NCI-H1417 (cell line): ENCODE measurements around the gene C10orf90.

ENCODE experiments used
- DNase-seq, 3 experiments: peaks; one replicate each; lab custom pipeline; 2025; lab: John Stamatoyannopoulos, UW

C10orf90 gene

GRCh38 chr10:126503392-126504062 is 167.0 kb downstream of the C10orf90 start:
- no peak for DNase-seq

DNA sequence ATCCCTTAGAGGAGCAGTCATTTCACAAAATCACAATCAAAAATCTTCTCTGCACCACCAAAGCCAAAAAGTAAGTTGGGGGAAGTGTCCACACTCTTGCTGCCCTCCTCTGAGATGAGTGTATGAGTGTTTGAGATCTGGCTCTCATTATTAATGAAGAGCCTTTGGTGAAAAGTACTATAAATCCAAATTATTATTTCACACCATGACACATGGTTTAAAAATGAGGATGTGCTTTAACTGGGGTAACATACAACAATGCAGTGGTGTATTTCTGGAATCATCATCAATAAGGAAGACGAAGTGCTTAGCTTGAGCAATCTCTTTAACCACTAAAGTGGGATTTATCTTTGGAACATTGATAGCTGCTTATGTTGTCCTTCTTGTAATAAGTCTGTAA is 168.1 kb downstream of the C10orf90 start:
- DNase-seq, result no peak

DNA sequence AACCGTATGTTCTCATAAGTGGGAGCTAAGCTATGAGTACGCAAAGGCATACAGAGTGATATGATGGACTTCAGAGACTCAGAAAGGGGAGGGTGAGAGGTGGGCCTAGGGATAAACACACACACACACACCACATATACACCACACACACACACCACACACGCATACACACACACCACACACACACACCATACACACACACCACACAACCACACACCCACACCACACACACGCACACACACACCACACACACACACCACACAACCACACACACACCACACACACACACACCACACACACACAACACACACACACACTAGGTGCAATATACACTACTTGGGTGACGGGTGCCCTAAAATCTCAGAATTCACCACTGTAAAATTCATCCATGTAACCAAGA is 168.7 kb downstream of the C10orf90 start:
- DNase-seq, result no peak

- no peak for DNase-seq
These were observed 169.6 kb downstream of the C10orf90 start for GRCh38 chr10:126500866-126501265.

DNA sequence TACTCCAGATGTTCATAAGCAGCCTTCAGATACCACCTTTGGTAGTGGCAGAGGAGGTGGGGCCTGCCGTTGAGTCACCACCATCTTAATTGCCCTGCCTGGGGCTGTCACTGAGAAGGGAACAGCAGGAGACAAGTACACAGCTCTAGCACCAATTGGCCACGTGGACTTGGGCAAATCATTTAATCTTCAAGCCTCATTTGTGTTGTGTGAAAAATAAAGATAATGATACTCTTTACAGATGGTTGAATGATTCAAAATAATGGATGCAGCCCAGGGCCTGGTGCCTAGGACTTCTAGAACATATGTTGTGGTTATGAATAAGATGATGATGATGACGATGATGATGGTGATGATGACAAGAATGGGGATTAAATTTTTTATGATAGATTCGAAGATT is 170.3 kb downstream of the C10orf90 start:
- peak in 1 of 3 experiments; percentile 6 for DNase-seq

DNA sequence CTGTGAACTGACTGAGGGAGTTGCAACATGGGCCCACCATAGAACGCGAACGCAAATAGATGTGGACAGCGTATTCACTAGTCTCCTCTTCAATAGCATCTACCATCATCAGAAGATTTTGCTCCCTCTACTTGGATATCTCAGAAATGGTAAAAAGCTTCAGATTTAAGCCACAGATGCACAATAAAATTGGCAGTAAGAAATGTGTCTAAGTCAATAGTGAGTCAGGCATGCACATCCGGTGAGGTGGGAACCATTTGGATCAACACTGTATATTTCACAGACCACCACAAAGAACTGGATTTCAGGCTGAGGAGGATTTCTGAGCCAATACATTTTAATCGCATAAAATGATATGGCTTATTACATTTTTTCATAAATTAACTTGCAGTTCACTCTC is 170.7 kb downstream of the C10orf90 start:
- no peak for DNase-seq

- no peak for DNase-seq
These were observed 172.8 kb downstream of the C10orf90 start for GRCh38 chr10:126497672-126498071.

DNA sequence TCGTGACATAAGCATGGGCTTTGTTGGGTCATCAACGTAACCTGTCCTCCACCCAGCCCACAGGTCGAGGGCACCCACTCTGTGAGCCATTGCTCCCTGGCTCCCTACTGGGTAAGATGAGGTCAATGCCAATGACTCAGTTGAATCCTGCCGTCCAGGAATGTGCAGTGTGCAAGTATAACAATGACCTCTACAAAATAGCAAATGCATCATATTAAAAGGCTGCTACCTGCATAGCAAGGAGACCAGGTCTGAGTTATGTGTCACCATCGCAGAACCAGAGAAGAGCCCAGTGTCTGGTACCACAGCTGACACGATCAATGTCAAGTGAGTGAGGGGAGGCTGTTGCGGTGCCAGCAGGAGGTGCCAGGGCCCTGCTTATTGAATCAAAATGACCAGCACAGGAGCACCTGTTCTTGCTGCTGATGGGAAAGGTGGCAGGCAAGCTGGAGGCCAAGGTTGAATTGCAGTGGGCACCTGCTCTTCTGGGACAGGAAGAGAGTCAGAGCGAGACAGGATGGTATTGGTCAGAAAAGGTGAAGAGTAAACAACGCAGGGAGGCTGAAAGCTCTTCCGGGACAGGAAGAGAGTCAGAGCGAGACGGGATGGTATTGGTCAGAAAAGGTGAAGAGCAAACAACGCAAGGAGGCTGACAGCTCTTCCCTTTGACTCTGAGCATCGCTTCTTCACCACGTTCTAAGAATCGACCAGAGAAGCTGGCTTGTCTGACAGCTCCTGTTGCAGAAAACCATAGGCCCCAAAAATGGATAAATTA is 173.5 kb downstream of the C10orf90 start:
- DNase-seq, result no peak

DNA sequence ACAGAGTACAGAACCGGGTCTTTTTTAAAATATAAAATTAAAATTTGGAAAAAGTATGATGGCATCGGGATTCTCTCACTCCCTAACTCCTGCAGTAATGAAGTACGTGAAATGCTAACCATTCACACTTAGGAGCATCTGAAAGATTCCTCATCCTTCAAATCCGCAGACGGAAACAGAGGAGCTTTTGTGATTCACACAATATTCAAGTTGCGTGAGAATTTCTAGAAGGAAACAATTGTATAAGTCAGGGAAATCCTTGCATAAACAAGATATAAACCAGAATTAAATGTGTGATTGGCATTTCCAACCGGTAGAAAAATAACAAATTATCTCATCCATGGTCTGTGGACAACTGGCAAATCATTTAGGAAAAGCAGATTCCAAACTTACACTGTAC is 179.0 kb downstream of the C10orf90 start:
- DNase-seq, result no peak

GRCh38 chr10:126481181-126481580 is 189.3 kb downstream of the C10orf90 start:
- no peak for DNase-seq

DNA sequence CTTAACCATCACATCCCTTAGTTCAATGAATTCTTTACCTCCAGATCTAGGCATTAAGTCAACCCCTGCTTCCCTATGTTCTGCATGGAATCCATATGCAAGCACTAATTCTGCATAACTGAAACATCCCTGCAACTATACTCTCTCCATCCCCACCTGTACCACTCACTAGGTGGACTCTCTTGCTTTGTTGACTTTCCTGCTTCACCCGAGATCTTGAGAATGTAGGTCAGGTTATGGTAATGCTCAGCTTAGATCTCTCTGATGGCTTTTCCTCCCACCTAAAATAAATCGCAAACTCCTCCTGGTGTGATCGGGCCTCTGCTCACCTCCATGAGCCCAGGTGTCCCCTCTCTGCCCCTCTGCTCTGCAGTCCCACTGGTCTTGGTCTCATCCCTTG is 189.8 kb downstream of the C10orf90 start:
- no peak for DNase-seq

GRCh38 chr10:126479280-126479895 is 191.1 kb downstream of the C10orf90 start:
- no peak for DNase-seq

DNA sequence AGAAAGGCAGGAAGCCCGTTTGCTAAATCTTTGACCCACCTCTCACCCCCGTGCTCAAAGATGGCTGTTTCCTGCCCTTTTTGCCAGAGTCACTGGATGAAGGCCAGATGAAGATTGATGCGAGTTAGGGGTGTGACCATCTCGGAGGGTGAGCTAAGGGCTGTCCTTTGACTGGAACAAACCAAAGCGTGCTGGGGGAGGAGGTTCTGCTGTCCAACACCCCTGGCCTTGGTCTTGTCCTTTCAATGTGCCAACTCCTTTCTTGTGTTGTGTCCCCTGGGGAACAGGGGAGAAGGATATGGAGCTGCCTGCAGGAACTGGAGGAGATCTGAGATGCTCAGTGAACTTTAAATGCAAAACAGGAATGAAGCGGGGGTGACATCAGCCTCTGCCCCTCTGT is 191.9 kb downstream of the C10orf90 start:
- no peak for DNase-seq

DNA sequence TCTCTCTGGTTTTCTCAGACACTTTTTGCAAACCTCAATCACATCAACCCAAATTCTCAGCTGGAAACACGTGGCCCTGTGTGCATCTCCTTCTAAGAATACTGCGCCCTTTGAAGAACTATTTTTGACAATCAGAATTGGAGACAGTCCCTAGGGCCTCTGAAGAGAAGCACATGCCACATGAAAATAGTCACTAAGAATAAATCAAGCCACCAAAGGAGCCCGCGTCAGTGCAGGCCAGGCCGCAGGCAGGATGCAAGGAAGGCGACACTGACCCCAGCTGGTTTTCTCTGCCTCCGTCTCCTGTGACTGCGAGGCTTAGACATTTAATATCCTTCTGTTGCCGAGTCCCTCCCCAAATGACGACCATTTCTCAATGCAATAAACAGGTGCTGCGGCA is 194.2 kb downstream of the C10orf90 start:
- DNase-seq, result no peak

DNA sequence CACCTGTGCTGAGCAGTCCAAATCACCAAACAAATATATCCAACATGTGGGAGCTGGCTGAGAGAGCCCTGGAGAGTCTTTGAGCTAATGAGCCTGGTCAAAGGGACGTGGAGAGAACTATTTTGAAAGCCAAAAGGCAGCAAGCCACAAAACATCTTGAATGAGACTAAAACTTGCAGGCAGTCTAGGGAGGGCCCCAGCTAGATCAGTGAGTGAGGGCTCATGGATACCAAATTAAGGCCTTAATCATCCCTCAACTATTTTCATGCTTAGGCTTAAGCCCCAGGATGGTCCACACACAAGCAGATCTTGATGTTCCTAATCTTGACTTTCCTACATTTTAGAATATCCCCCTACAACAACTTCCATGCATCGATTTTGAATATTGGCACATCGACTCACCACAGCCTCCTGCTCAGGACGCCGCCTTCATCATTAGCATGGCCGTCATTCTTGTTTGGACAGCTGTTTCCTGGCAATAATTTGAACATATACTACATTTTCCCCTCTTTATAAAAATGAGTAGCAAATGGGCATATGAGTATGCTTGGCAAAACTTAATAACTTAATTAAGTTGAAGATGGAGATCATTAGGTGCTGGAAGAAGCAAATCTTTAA is 195.3 kb downstream of the C10orf90 start:
- no peak for DNase-seq

DNA sequence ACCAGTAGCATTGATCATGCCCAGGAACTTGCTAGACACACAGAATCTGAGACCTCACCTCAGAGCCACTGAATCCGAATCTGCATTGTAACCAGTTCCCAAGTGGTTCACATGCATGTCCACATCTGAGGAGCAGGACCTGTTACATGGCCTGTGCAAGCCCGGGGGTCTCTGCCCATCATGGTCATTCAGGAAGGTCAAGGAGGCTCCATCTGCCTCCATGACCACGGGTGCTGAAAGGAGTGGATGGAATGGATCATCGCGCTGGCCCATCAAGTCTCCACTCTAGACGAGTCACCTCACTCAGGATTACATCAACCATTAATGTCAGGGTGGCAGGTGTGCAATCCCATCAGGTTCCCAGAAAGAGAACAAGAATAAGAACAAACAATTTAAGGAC is 196.5 kb downstream of the C10orf90 start:
- DNase-seq, result no peak

DNA sequence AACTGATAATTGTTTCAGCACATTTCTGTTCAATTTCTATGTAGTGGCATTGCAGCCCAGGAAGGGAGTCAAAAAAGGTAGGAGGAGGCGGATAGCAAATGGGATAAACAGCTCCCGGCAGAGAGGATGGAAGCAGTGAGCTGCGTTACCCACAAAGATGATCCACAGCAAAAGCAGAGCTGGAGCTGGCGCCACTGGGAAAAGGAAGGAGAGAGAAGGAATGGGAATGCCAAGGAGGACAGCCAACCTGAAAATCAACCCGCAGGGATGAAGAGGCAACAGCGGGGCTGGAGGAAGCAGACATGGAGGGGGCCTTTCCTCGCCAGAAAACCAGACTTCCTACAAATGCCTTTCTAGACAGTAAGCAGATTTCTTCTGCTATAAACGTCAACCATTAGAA is 199.5 kb downstream of the C10orf90 start:
- DNase-seq, result no peak

DNA sequence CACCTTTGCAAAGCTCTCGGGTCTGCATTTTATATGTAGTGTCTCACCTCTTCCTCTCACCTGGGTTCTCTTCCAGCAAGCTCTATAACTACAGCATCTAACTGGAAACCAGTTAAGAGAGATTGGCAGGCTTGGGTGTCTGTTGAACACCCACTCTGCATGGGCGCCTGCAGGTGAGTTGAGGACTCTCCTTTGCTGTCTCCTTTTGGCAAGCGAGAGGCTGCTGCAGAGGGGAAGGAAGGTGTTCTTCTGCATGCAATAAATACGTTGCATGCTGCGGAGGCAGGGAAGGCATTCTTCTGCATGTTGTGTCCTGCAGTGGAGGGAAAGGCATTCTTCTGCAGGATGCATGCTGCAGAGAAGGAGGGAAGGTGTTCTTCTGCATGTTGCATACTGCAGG is 200.8 kb downstream of the C10orf90 start:
- DNase-seq, result no peak

GRCh38 chr10:126468876-126469643 is 201.4 kb downstream of the C10orf90 start:
- no peak for DNase-seq

DNA sequence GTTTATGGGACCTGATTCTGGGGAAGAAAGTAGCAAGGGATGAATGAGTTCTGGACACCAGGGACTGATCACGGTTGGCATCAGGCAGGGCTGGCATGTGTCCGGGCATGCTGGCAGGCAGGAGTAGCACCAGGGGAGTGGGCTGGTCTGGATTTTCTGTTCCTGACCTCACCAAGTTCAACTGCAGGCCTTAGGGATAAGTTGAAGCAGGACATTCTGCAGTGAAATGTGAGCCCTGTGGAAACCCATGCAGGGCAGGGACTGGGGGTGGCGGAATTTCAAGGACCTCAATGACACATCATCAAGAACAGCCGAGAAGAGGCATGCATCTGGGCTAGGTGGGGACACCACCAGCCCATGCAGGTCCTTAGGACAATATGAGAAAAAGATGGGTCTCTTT is 202.0 kb downstream of the C10orf90 start:
- DNase-seq, result no peak

GRCh38 chr10:126465771-126466170 is 204.7 kb downstream of the C10orf90 start:
- DNase-seq, result no peak

DNA sequence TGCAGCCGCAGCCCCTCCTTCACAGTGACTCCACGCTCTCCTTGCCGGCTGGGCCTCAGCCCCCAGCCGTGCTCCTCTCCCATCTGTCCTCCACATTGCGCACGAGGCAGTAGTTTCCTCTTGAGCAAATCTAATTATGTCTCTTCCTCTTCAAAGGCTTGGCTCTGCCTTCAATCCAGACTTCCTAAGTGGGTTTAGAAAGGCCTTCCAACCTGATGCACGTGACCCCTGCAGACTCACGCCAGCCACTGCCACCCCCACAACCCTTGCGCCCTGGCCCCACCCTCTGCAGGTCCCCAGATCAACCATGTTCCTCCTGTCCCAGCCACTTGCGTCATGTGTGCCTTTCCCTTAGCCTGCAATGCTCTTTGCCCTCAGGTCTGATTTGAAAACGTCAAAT is 207.2 kb downstream of the C10orf90 start:
- DNase-seq, result no peak
